ENCODE measurements around the gene GRAMD1C.

The GRAMD1C gene

GRCh38 chr3:113981803-113982202, 143.2 kb downstream of the GRAMD1C start:
- no peak overlapping the region for H3K4me3 ChIP-seq (ENCODE audit: control insufficient read depth, low read depth, low read length)
- no peak for TF ChIP-seq CTCF (IDR thresholded peaks at IDR 0.05; ENCODE audit: control insufficient read depth, insufficient read depth, low read depth, low read length, missing control alignments)
- no peak for DNase-seq (ENCODE audit: low read depth)

- H3K4me3 ChIP-seq (ENCODE audit: control insufficient read depth, low read depth, low read length) = no peak overlapping the region
- no peak for TF ChIP-seq CTCF (IDR thresholded peaks at IDR 0.05; ENCODE audit: control insufficient read depth, insufficient read depth, low read depth, low read length, missing control alignments)
- DNase-seq (ENCODE audit: low read depth) = no peak
Measured at GRCh38 chr3:113983544-113983943, 145.0 kb downstream of the GRAMD1C start.

GRCh38 chr3:113985541-113985940, 147.0 kb downstream of the GRAMD1C start:
- DNase-seq (ENCODE audit: low read depth) = no peak
- TF ChIP-seq CTCF (IDR thresholded peaks at IDR 0.05; ENCODE audit: control insufficient read depth, insufficient read depth, low read depth, low read length, missing control alignments) = no peak
- no peak overlapping the region for H3K4me3 ChIP-seq (ENCODE audit: control insufficient read depth, low read depth, low read length)

Data from AG09309 (cell line).